Activated CD8-positive, alpha-beta memory T cell treated with anti-CD3 and anti-CD28 coated beads for 4 hours (primary cell): ENCODE data around the gene NME1.

Experiments
- DNase-seq, 2 donors: peaks; one replicate each; pipeline ENCODE4 v3.0.0-alpha.2; 2020; ENCODE audit warnings: low read depth in 2 of 2

The NME1 gene

GRCh38 chr17:51189162-51189561, 35.8 kb downstream of the NME1 start:
- DNase-seq, result no peak

GRCh38 chr17:51189628-51190027, 36.3 kb downstream of the NME1 start:
- DNase-seq, result no peak

- DNase-seq, result no peak
Measured at GRCh38 chr17:51191895-51192294, 38.5 kb downstream of the NME1 start.

- no peak for DNase-seq
Measured at GRCh38 chr17:51197754-51198153, 44.4 kb downstream of the NME1 start.

GRCh38 chr17:51200295-51200694, 46.9 kb downstream of the NME1 start:
- no peak for DNase-seq

GRCh38 chr17:51200846-51201245, 47.5 kb downstream of the NME1 start:
- no peak for DNase-seq

- DNase-seq, result no peak
Measured at GRCh38 chr17:51203838-51204237, 50.5 kb downstream of the NME1 start.
